Endothelial cell of umbilical vein (primary cell): ENCODE data around the gene LIPK. TPM values are rescaled to one million over a fixed set of nuclear protein-coding genes. Genes with fewer than 3 reads are reported as not detected.

Experiments
- BruUV-seq: library from RNA; stranded (reverse); fragments of 400-500 nt; replicated peaks from 2 replicates; lab custom pipeline; 2021; lab: Mats Ljungman, UMichigan
- CTCF ChIA-PET: fragments of 300-600, 350-600 bp; sonication (Branson Sonifier 250); formaldehyde crosslinking; loops from one replicate; lab custom pipeline; 2021; ENCODE audit warnings: antibody characterized with exemption, inconsistent platforms; lab: Charles Lee
- POLR2A ChIA-PET: fragments of 300-600, 350-600 bp; sonication (Branson Sonifier 250); formaldehyde crosslinking; loops from one replicate; lab custom pipeline; 2021; ENCODE audit warnings: antibody characterized with exemption, inconsistent platforms; lab: Charles Lee
- DNase-seq: peaks from one replicate; pipeline ENCODE4 v3.0.0-alpha.2; 2011; ENCODE audit warnings: low read depth, low spot score
- FAIRE-seq: peaks from 2 replicates; lab custom pipeline; 2011; peaks lifted over from hg19 to GRCh38; lab: Jason Lieb, UNC
- H2AFZ ChIP-seq: 2 replicates; pipeline ENCODE4 v1.6.0; 2012; ENCODE audit warnings: low read depth, low read length, control low read depth, inconsistent platforms
- H3K27ac ChIP-seq: 2 replicates; pipeline ENCODE4 v1.5.1; 2011; ENCODE audit warnings: low read depth, mild to moderate bottlenecking, control low read depth, low read length, moderate library complexity; ENCODE audit not compliant: insufficient read depth
- H3K27me3 ChIP-seq, 2 experiments: 2 replicates each; pipeline versions ENCODE4 v1.6.0 to v1.6.1; 2011; ENCODE audit warnings: low read length in 2 of 2, mixed read lengths in 1 of 2; ENCODE audit not compliant: control insufficient read depth in 2 of 2, insufficient read depth in 2 of 2
- H3K36me3 ChIP-seq, 2 experiments: 2 replicates in 1 of 2; 3 replicates in 1 of 2; pipeline ENCODE4 v1.5.1; 2011; ENCODE audit warnings: low read length in 2 of 2, mild to moderate bottlenecking in 1 of 2, moderate library complexity in 1 of 2; ENCODE audit not compliant: control insufficient read depth in 2 of 2, insufficient read depth in 2 of 2; ENCODE audit errors: extremely low read depth in 1 of 2
- H3K4me1 ChIP-seq: 3 replicates; pipeline ENCODE4 v1.5.1; 2011; ENCODE audit warnings: mild to moderate bottlenecking, low read length; ENCODE audit not compliant: control insufficient read depth, insufficient read depth; ENCODE audit errors: extremely low read depth
- H3K4me2 ChIP-seq: 2 replicates; pipeline ENCODE4 v1.6.1; 2011; ENCODE audit warnings: low read length, control low read depth, mixed read lengths; ENCODE audit not compliant: insufficient read depth
- H3K4me3 ChIP-seq, 3 experiments: fragments of 200-600 bp in 1 of 3; sonication (generic), shearing (Covaris generic) in 1 of 3; replicated peaks in 1 of 3; 2 replicates each; pipeline ENCODE4 v1.5.1; 2011 to 2016; ENCODE audit warnings: control low read depth in 3 of 3, low read length in 3 of 3, mild to moderate bottlenecking in 2 of 3, inconsistent platforms in 1 of 3, low read depth in 1 of 3, moderate library complexity in 1 of 3; ENCODE audit not compliant: insufficient read depth in 1 of 3
- H3K79me2 ChIP-seq: 2 replicates; pipeline ENCODE4 v1.6.0; 2012; ENCODE audit warnings: low read length, inconsistent platforms; ENCODE audit not compliant: control insufficient read depth, insufficient read depth
- H3K9ac ChIP-seq: replicated peaks from 2 replicates; pipeline ENCODE3; 2011; ENCODE audit warnings: low read length, control low read depth; ENCODE audit not compliant: insufficient read depth; ENCODE audit errors: extremely low read depth
- H3K9me1 ChIP-seq: replicated peaks from 3 replicates; pipeline ENCODE4 v1.6.0; 2011; ENCODE audit warnings: mild to moderate bottlenecking, low read length; ENCODE audit not compliant: control insufficient read depth, insufficient read depth; ENCODE audit errors: extremely low read depth
- H3K9me3 ChIP-seq: replicated peaks from 2 replicates; pipeline ENCODE4 v1.5.1; 2012; ENCODE audit warnings: low read length, inconsistent platforms; ENCODE audit not compliant: control insufficient read depth, insufficient read depth
- H4K20me1 ChIP-seq: replicated peaks from 2 replicates; pipeline ENCODE3; 2011; ENCODE audit warnings: mild to moderate bottlenecking, low read length; ENCODE audit not compliant: control insufficient read depth, insufficient read depth; ENCODE audit errors: extremely low read depth
- EZH2 ChIP-seq: IDR thresholded peaks from 2 replicates; pipeline ENCODE4 v1.6.1; 2012; ENCODE audit warnings: borderline replicate concordance, low read depth, mild to moderate bottlenecking, moderate library complexity, low read length, inconsistent platforms; ENCODE audit not compliant: severe bottlenecking
- FOS ChIP-seq: IDR thresholded peaks from 2 replicates; pipeline ENCODE4 v1.6.1; 2011; ENCODE audit warnings: mild to moderate bottlenecking, low read length, moderate library complexity, borderline replicate concordance; ENCODE audit not compliant: insufficient read depth
- GATA2 ChIP-seq: IDR thresholded peaks from 2 replicates; pipeline ENCODE4 v1.7.0; 2011; ENCODE audit warnings: low read depth, mild to moderate bottlenecking, moderate library complexity, mixed read lengths, low read length; ENCODE audit not compliant: insufficient read length, insufficient read depth
- JUN ChIP-seq: IDR thresholded peaks from 2 replicates; pipeline ENCODE4 v1.6.1; 2011; ENCODE audit warnings: borderline replicate concordance, low read depth; ENCODE audit not compliant: insufficient read length, insufficient read depth
- MAX ChIP-seq: IDR thresholded peaks from 2 replicates; pipeline ENCODE4 v1.6.1; 2011; ENCODE audit not compliant: insufficient read depth, insufficient read length
- MYC ChIP-seq: IDR thresholded peaks from one replicate; pipeline ENCODE4 v1.6.1; 2011; ENCODE audit warnings: mild to moderate bottlenecking, low read depth, low read length
- POLR2A ChIP-seq: IDR thresholded peaks from 2 replicates; pipeline ENCODE4 v1.6.1; 2012; ENCODE audit warnings: low read depth, mild to moderate bottlenecking, control low read depth, low read length
- POLR2AphosphoS5 ChIP-seq: IDR thresholded peaks from 2 replicates; pipeline ENCODE4 v1.6.1; 2012; ENCODE audit warnings: low read depth, mild to moderate bottlenecking, control low read depth, low read length, moderate library complexity; ENCODE audit not compliant: insufficient read depth
- dilution Hi-C: fragments of 300-500 bp; cut with MboI; formaldehyde crosslinking; loops from one replicate; pipeline ENCODE4 v1.15.0; 2019; ENCODE audit warnings: low sequenced_read_pairs; ENCODE audit not compliant: extremely low pct_ligation_motif_present
- intact Hi-C: fragments of 100-400 bp; cut with micrococcal nuclease; formaldehyde crosslinking; loops from one replicate; pipeline ENCODE4 v1.10.0; 2022
- polyA plus RNA-seq, 4 experiments: library from polyadenylated mRNA; depleted of rRNA in 3 of 4; stranded (reverse) in 3 of 4; unstranded in 1 of 4; fragments of >200 nt; gene quantifications; 2 replicates each; pipeline versions ENCODE4 v1.2.1 to v1.2.3, GENCODE V29; 2011 to 2012; ENCODE audit warnings: missing spikeins in 1 of 4
- total RNA-seq: library from RNA; stranded (reverse); gene quantifications from 2 replicates; pipeline ENCODE4 v1.2.3, GENCODE V29; 2021
- TF ChIP-seq, protein P1 (sequence below), 2 donors: IDR thresholded peaks; 1 replicate in 1 of 2; 2 replicates in 1 of 2; pipeline ENCODE4 v1.5.1; 2011; ENCODE audit warnings: low read length in 2 of 2, mild to moderate bottlenecking in 2 of 2, moderate library complexity in 2 of 2, control low read depth in 1 of 2, inconsistent platforms in 1 of 2, low read depth in 1 of 2; ENCODE audit not compliant: insufficient read depth in 1 of 2; ENCODE audit errors: extremely low read depth in 1 of 2

The LIPK gene
- total and polyA plus RNA-seq, 2 donors (not counting 3 experiments of a cell fraction or from before 2014, with no cell fraction given), result not detected

- no peak overlapping the region for H3K27ac ChIP-seq
- dilution Hi-C loops, result no loop called here
- intact Hi-C loops, result no loop called here
- BruUV-seq, result no TSS peak
- DNase-seq (no peak), FAIRE-seq (no peak)
- H3K4me2 ChIP-seq, result no peak overlapping the region
- no peak overlapping the region for H2AFZ ChIP-seq
- no peaks in the 10 kb centered on the region for H3K9me3 ChIP-seq
- TF ChIP-seq FOS, result no peak
- no peak for TF ChIP-seq EZH2
- TF ChIP-seq MAX, result no peak
- TF ChIP-seq JUN, result no peak
- no peak for TF ChIP-seq MYC
- TF ChIP-seq POLR2A, result no peak
- no peak for TF ChIP-seq GATA2
- no peak for TF ChIP-seq POLR2AphosphoS5
- TF ChIP-seq, protein P1, sequence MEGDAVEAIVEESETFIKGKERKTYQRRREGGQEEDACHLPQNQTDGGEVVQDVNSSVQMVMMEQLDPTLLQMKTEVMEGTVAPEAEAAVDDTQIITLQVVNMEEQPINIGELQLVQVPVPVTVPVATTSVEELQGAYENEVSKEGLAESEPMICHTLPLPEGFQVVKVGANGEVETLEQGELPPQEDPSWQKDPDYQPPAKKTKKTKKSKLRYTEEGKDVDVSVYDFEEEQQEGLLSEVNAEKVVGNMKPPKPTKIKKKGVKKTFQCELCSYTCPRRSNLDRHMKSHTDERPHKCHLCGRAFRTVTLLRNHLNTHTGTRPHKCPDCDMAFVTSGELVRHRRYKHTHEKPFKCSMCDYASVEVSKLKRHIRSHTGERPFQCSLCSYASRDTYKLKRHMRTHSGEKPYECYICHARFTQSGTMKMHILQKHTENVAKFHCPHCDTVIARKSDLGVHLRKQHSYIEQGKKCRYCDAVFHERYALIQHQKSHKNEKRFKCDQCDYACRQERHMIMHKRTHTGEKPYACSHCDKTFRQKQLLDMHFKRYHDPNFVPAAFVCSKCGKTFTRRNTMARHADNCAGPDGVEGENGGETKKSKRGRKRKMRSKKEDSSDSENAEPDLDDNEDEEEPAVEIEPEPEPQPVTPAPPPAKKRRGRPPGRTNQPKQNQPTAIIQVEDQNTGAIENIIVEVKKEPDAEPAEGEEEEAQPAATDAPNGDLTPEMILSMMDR (IDR thresholded peaks at IDR 0.05; ENCODE audit: extremely low read depth in 1 of 2, insufficient read depth in 1 of 2, low read depth in 1 of 2, low read length in 2 of 2), result no peak
- H4K20me1 ChIP-seq, result no peaks in the 10 kb centered on the region
- ChIA-PET POLR2A (no interaction called here), CTCF (interaction anchor here (1.2 to 1.8 kb wide), 3 partner anchors 12 to 93 kb away, joined by 3 to 6 read pairs (median 3); partner anchors contain the start of gene RNLS)
- H3K27me3 ChIP-seq, result no peaks in the 10 kb centered on the region
- H3K9me1 ChIP-seq, result no peaks in the 10 kb centered on the region
- H3K36me3 ChIP-seq, result no peaks in the 10 kb centered on the region
- H3K79me2 ChIP-seq, result no peaks in the 10 kb centered on the region
- H3K4me3 ChIP-seq, result no peak overlapping the region
- H3K4me1 ChIP-seq, result peaks cover 8% of the 10 kb centered on the region
- no peak overlapping the region for H3K9ac ChIP-seq
Observed at GRCh38 chr10:88657901-88658300, 48.1 kb upstream of the LIPK start.
